Tibial nerve (tissue), 4 donors: ENCODE data around the gene RAB9A.
A peak's percentile ranks its signal among the peaks of the same experiment; 100 is the strongest.

Experiments
- EP300 ChIP-seq, 2 donors: sonication (generic); formaldehyde crosslinking; IDR thresholded peaks; one replicate each; pipeline ENCODE4 v1.6.1; 2017; ENCODE audit warnings: antibody characterized with exemption in 2 of 2, mild to moderate bottlenecking in 1 of 2
- POLR2A ChIP-seq, 2 donors: fragments of 450-650 bp; IDR thresholded peaks; one replicate each; pipeline ENCODE4 v1.6.1; 2017; ENCODE audit warnings: antibody characterized with exemption in 2 of 2, mild to moderate bottlenecking in 2 of 2, moderate library complexity in 2 of 2
- TF ChIP-seq, protein P1 (sequence below), 5 experiments: fragments of 200-600 bp in 3 of 5; fragments of 450-650 bp in 2 of 5; sonication (generic) in 3 of 5; IDR thresholded peaks; one replicate each; pipeline ENCODE4 v1.5.1; 2016 to 2019; ENCODE audit warnings: antibody characterized with exemption in 5 of 5, mild to moderate bottlenecking in 3 of 5, moderate library complexity in 2 of 5

DNA sequence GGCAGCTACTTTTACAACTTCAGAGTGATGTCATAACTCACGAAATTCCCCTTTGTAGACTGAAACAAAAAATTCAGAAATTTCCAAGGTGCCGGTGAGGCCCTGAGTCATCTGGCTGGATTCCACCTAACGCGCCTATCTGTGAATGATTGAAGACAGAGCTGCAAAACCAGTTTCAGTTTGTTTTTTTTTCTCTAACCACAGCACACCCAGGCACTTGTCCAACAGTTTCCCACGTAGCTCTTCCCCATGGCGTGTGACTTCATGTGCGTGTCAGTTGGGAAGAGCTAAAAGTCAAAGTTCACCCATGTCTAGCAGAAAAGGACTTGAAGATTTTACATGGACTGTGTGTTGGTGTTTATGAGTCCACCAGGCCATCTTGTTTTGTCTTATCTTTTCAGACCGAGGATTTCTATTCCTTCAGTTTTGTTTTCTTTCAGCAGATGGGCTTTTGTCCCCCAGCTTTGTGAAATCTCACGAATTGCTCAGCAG, 19.6 kb upstream of the RAB9A start:
- TF ChIP-seq POLR2A (IDR thresholded peaks at IDR 0.05) (no peak), EP300 (IDR thresholded peaks at IDR 0.05) (peak in 1 of 2 donors; percentile 67)
- TF ChIP-seq, protein P1, sequence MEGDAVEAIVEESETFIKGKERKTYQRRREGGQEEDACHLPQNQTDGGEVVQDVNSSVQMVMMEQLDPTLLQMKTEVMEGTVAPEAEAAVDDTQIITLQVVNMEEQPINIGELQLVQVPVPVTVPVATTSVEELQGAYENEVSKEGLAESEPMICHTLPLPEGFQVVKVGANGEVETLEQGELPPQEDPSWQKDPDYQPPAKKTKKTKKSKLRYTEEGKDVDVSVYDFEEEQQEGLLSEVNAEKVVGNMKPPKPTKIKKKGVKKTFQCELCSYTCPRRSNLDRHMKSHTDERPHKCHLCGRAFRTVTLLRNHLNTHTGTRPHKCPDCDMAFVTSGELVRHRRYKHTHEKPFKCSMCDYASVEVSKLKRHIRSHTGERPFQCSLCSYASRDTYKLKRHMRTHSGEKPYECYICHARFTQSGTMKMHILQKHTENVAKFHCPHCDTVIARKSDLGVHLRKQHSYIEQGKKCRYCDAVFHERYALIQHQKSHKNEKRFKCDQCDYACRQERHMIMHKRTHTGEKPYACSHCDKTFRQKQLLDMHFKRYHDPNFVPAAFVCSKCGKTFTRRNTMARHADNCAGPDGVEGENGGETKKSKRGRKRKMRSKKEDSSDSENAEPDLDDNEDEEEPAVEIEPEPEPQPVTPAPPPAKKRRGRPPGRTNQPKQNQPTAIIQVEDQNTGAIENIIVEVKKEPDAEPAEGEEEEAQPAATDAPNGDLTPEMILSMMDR (IDR thresholded peaks at IDR 0.05): no peak
